Kidney (tissue), 14 donors: Measurements from ENCODE around the gene HABP2. TPM values are rescaled to one million over a fixed set of nuclear protein-coding genes. Genes with fewer than 3 reads are reported as not detected.

Source experiments
- DNase-seq, 5 donors: peaks; one replicate each; pipeline ENCODE4 v3.0.0-alpha.2; 2013 to 2020
- FAIRE-seq: peaks from 2 replicates; lab custom pipeline; 2012; peaks lifted over from hg19 to GRCh38; lab: Jason Lieb, UNC
- H3K27ac ChIP-seq, 2 donors: one replicate each; pipeline ENCODE4 v1.7.0; 2013; ENCODE audit warnings: low read depth in 2 of 2, low read length in 2 of 2, inconsistent platforms in 1 of 2
- H3K27me3 ChIP-seq: one replicate; pipeline ENCODE4 v1.7.1; 2013; ENCODE audit warnings: low read length, inconsistent platforms; ENCODE audit not compliant: control insufficient read depth, insufficient read depth
- H3K36me3 ChIP-seq, 3 donors: one replicate each; pipeline versions ENCODE4 v1.7.0 to v1.7.1; 2013; ENCODE audit warnings: low read length in 3 of 3, control low read depth in 1 of 3, inconsistent platforms in 1 of 3; ENCODE audit not compliant: insufficient read depth in 3 of 3, control insufficient read depth in 2 of 3
- H3K4me1 ChIP-seq, 3 donors: one replicate each; pipeline versions ENCODE4 v1.7.0 to v1.7.1; 2013; ENCODE audit warnings: low read length in 3 of 3, inconsistent platforms in 1 of 3, low read depth in 1 of 3; ENCODE audit not compliant: control insufficient read depth in 2 of 3, insufficient read depth in 2 of 3
- H3K4me3 ChIP-seq, 3 donors: one replicate each; pipeline versions ENCODE4 v1.7.0 to v1.8.1; 2013; ENCODE audit warnings: low read length in 3 of 3, control low read depth in 1 of 3, inconsistent platforms in 1 of 3
- H3K9ac ChIP-seq, 3 donors: one replicate each; pipeline versions ENCODE4 v1.7.0 to v1.7.1; 2013; ENCODE audit warnings: low read length in 3 of 3, control low read depth in 1 of 3, inconsistent platforms in 1 of 3
- H3K9me3 ChIP-seq, 3 donors: one replicate each; pipeline versions ENCODE4 v1.7.0 to v1.7.1; 2013; ENCODE audit warnings: low read length in 3 of 3, control low read depth in 1 of 3, inconsistent platforms in 1 of 3; ENCODE audit not compliant: control insufficient read depth in 2 of 3, insufficient read depth in 1 of 3
- intact Hi-C: fragments of 100-400 bp; cut with DNase I; formaldehyde crosslinking; loops from one replicate; pipeline ENCODE4 v1.11.1; 2022
- polyA plus RNA-seq: library from polyadenylated mRNA; stranded (reverse); fragments of 350-450 nt; fragmentation: Illumina TruSeq; extraction: RNeasy Lipid Tissue Mini Kit (QIAGEN cat#74804); gene quantifications from one replicate; pipeline ENCODE4 v1.2.3, GENCODE V29; 2014; ENCODE audit warnings: low read depth, low replicate concordance; ENCODE audit not compliant: insufficient read depth
- total RNA-seq: library from RNA; stranded (reverse); fragmentation: NEBNext Ultra II Directional; extraction: Animal tissue kit (Norgen Biotek cat#: 25700); gene quantifications from one replicate; pipeline ENCODE4 v1.2.1, GENCODE V29; 2021
- TF ChIP-seq, protein P1 (sequence below): IDR thresholded peaks from 3 replicates; pipeline ENCODE4 v1.5.1; 2012; ENCODE audit warnings: mild to moderate bottlenecking, moderate library complexity, borderline replicate concordance; ENCODE audit not compliant: insufficient read depth; ENCODE audit errors: extremely low read depth
- donor health status: control.
- donor health status: control.
- donor health status: control.
- donor health status: control.
- donor health status: control.
- donor health status: DM: yes; HTN: yes; CAD: no.
- donor health status: Normal renal cell carcinoma (clear cell type).

The HABP2 gene
- total and polyA plus RNA-seq, 2 donors from 2014 or later: 25.6 to 27.4 TPM

DNA sequence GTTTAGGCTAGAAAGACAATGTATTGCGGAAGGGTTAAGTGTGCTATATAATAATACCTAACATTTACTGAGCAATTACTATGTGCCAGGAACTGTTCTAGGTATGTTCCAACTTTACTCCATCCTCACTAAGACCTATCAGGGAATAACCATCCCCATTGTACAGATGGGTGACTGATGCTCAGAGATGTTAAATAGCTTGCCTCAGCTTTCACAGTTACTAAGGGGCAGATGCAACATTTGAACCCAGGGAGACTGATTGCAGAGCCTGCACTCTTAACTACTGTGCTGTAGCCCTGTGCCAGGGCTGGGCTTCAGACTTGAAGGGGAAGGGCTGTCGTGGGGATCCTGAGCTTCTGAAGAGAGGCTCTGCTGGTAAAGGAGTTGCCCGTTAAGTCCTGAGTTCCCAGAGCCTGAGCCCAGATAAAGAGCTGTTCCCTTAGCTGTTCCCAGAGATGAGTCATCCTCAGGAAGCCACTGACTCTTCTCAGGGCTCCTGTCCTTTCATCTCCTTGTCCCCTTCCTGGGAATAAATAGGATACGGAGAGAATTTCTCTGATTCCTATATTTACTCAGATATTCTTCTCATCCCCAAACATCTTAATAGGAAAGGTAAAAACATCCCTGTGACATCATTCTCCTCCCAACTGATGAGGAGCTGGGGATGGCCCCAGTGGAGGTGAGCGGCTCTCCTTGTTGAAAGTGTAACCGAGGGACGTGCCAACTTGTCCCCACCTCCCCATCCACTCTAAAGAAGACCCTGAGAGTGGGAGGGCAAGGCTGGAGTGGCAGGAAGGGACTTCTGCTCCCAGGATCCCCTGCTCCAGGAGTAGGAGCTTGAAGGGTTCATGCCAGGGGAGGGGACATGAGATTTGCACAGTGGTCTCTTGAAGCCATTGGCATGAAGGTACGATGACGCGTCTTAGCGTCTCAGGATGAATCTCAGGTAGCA, 28.0 kb upstream of the HABP2 start:
- no peaks in the 10 kb centered on the region for H3K36me3 ChIP-seq
- TF ChIP-seq, protein P1, sequence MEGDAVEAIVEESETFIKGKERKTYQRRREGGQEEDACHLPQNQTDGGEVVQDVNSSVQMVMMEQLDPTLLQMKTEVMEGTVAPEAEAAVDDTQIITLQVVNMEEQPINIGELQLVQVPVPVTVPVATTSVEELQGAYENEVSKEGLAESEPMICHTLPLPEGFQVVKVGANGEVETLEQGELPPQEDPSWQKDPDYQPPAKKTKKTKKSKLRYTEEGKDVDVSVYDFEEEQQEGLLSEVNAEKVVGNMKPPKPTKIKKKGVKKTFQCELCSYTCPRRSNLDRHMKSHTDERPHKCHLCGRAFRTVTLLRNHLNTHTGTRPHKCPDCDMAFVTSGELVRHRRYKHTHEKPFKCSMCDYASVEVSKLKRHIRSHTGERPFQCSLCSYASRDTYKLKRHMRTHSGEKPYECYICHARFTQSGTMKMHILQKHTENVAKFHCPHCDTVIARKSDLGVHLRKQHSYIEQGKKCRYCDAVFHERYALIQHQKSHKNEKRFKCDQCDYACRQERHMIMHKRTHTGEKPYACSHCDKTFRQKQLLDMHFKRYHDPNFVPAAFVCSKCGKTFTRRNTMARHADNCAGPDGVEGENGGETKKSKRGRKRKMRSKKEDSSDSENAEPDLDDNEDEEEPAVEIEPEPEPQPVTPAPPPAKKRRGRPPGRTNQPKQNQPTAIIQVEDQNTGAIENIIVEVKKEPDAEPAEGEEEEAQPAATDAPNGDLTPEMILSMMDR: no peak
- DNase-seq (no peak), FAIRE-seq (no peak)
- H3K9me3 ChIP-seq: no peaks in the 10 kb centered on the region
- H3K27ac ChIP-seq: no peak overlapping the region
- H3K9ac ChIP-seq: no peak overlapping the region
- intact Hi-C loops: no loop called here
- no peaks in the 10 kb centered on the region for H3K27me3 ChIP-seq
- no peak overlapping the region for H3K4me3 ChIP-seq
- peaks cover 0 to 9% (median 0%) of the 10 kb centered on the region in 3 donors for H3K4me1 ChIP-seq

GRCh38 chr10:113525713-113526112, 27.1 kb upstream of the HABP2 start:
- Histone ChIP-seq H3K4me1 (peaks cover 0 to 9% (median 0%) of the 10 kb centered on the region in 3 donors), H3K27me3 (no peaks in the 10 kb centered on the region), H3K36me3 (no peaks in the 10 kb centered on the region), H3K9ac (no peak overlapping the region), H3K4me3 (no peak overlapping the region), H3K27ac (no peak overlapping the region), H3K9me3 (no peaks in the 10 kb centered on the region)
- intact Hi-C loops: no loop called here
- TF ChIP-seq, protein P1: no peak
- DNase-seq (no peak), FAIRE-seq (no peak)

- intact Hi-C loops: no loop called here
- no peaks in the 10 kb centered on the region for H3K36me3 ChIP-seq
- peaks cover 0 to 6% (median 0%) of the 10 kb centered on the region in 3 donors for H3K4me1 ChIP-seq
- H3K9ac ChIP-seq: no peak overlapping the region
- no peak for FAIRE-seq
- DNase-seq: peak in 1 of 5 donors; percentile 31
- H3K4me3 ChIP-seq: no peak overlapping the region
- no peak overlapping the region for H3K27ac ChIP-seq
- no peaks in the 10 kb centered on the region for H3K9me3 ChIP-seq
- TF ChIP-seq, protein P1: no peak
- H3K27me3 ChIP-seq: no peaks in the 10 kb centered on the region
Measured at GRCh38 chr10:113527211-113527906, 25.5 kb upstream of the HABP2 start.
